Testis (tissue), 2 donors: ENCODE results near the gene PPBP.

Experiments used
- POLR2A ChIP-seq: fragments of 450-650 bp; IDR thresholded peaks from one replicate; pipeline ENCODE4 v1.6.1; 2017; ENCODE audit warnings: antibody characterized with exemption, mild to moderate bottlenecking, moderate library complexity
- TF ChIP-seq, protein P1 (sequence below), 3 experiments: fragments of 450-650 bp in 2 of 3; fragments of 200-600 bp in 1 of 3; sonication (generic) in 1 of 3; IDR thresholded peaks; one replicate each; pipeline ENCODE4 v1.5.1; 2016 to 2019; ENCODE audit warnings: antibody characterized with exemption in 3 of 3, mild to moderate bottlenecking in 2 of 3, moderate library complexity in 1 of 3

DNA sequence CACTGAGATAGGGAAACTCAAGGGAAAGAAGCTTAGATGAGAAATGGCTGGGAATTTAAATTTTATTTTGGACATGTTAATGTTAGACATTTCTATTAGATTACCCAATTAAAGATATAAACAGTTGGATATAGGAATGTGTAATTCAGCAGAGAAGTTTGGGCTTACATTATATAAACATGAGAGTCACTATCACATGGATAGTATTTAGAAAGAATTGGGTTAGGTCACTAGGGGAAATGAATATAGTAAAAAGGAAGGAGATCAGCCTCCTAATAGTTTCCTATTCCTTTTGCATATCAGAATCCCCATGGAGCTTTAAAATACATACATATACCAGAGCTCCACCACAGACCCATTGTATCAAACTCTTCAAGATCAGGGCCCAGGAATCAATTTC is 30.1 kb upstream of the PPBP start:
- TF ChIP-seq, protein P1, sequence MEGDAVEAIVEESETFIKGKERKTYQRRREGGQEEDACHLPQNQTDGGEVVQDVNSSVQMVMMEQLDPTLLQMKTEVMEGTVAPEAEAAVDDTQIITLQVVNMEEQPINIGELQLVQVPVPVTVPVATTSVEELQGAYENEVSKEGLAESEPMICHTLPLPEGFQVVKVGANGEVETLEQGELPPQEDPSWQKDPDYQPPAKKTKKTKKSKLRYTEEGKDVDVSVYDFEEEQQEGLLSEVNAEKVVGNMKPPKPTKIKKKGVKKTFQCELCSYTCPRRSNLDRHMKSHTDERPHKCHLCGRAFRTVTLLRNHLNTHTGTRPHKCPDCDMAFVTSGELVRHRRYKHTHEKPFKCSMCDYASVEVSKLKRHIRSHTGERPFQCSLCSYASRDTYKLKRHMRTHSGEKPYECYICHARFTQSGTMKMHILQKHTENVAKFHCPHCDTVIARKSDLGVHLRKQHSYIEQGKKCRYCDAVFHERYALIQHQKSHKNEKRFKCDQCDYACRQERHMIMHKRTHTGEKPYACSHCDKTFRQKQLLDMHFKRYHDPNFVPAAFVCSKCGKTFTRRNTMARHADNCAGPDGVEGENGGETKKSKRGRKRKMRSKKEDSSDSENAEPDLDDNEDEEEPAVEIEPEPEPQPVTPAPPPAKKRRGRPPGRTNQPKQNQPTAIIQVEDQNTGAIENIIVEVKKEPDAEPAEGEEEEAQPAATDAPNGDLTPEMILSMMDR (IDR thresholded peaks at IDR 0.05): no peak
- no peak for TF ChIP-seq POLR2A
